ENCODE measurements around the gene LGALS9B.
"Not testable (repeated sequence)": the region's sequence is repeated elsewhere in the genome, so short reads cannot be mapped to it uniquely, and the experiment has no call there.

GRCh38 chr17:20455106-20455505 lies 12.2 kb downstream of the LGALS9B start:
- not testable (repeated sequence) for TF ChIP-seq MYC, CTCF (IDR thresholded peaks at IDR 0.05; ENCODE audit: low read depth, low read length)

All from NB4 (cell line).